Measurements from ENCODE around the gene FAM110A.
"Not testable (repeated sequence)": the region's sequence is repeated elsewhere in the genome, so short reads cannot be mapped to it uniquely, and the experiment has no call there.

Gene FAM110A

DNA sequence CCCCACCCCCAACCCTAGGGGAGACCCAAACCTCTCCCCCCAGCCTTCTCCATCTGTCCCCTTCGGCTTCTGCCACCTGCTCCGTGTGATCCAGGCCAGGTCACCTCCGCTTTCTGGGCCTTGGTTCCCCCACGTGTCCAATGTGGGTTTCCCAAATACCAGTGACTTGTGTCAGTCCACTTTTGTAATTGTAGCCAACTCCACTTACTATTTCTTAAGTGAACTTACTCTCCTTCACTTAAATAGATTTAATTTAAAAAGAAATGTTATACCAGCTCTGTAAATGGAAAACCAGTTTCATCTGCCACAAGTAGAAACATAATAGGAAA, 10.0 kb upstream of the FAM110A start:
- no peak for DNase-seq (ENCODE audit: low read depth in 3 of 3)

DNA sequence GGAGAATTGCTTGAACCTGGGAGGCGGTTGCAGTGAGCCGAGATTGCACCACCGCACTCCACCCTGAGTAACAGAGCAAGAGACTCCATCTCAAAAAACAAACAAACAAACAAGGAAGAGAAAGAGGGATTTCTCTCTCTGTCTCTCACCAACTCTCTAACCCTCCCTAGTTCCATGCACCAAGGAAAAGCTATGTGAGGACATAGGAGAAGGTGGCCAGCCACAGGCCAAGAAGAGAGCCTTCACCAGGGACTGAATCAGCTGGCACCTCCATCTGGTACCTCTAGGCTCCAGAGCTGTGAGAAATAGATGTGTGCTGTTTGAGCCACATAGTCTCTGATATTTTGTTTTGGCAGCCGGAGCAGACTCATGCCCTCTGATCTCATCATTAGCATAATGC, 9.0 kb upstream of the FAM110A start:
- no peak for DNase-seq (ENCODE audit: low read depth in 3 of 3)

DNA sequence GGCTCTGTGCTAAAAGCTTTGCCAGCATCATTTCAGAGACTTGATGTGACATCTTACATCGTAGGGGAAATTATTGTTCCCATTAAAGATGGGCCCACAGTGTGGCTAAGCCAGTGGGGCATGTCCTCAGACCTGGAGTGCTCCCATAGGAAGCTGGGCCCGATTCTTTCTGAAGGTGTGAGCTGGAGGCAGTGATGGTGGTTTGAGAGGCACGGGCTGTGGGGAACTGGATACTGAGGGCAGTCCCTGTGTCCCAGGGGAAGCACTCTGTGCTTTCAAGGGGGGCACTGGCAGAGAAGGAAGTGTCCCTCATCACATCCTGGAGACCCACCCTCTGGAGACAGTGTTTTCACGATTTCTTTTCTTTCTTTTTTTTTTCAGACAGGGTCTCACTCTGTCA, 8.6 kb upstream of the FAM110A start:
- DNase-seq (ENCODE audit: low read depth in 3 of 3), result no peak

DNA sequence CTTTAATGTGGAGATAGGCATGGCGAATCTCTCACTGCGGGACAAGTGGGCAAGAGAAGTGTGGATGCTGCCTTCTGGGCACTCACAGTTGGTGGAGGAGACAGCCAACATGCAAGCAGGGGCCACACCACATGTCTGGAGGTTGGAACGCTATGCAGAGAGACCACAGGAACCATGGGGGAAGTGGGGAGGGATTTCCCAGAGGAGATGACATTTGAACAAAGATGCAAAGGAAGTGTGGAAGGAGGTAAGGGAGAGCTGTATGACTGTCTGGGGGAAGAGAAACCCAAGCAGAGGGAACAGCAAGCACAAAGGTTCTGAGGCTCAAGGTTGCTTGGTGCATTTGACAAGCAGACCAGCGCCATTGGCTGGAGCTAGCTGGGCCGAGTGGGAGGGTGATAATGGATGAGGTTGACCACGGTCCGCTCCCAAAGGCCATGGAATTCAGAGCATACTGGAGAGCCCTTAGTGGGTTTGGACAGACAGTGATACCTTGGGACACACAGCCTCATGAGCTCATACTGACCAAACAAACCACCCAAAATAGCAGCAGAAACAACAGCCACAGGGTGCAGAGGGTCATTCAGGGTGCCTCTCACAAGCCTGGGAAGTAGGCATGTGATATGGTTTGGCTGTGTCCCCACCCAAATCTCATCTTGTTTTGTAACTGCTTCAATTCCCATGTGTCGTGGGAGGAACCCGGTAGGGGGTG, 7.6 kb upstream of the FAM110A start:
- DNase-seq (ENCODE audit: low read depth in 3 of 3), result no peak

DNA sequence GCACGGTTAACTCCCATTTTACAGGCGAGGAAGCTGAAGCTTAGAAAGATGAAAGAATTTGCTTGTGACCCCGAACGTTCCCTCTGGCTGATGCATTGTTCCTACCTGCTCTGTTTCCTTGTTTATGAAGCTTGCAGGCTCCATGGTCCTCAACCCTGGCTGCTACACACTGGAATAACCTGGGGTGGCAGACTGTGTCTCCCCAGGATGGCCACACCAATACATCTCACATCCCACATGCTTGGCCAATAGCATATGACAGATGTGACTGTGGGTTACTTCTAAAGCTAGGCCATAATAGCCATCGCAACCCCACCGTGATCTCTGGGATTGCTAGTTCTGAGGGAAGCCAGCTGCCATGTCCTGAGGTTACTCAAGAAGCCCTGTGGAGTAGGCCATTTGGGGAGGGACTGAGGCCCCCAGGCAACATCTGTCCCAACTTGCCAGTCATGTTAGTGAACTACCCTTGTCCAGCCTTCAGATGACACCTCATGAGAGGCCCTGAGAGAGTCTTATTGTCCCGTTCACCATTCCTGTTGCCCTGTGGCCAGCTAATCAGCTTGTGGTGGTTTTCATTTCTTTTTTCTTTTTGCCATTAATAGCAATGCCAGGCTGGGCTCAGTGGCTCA, 6.7 kb upstream of the FAM110A start:
- no peak for DNase-seq (ENCODE audit: low read depth in 3 of 3)

DNA sequence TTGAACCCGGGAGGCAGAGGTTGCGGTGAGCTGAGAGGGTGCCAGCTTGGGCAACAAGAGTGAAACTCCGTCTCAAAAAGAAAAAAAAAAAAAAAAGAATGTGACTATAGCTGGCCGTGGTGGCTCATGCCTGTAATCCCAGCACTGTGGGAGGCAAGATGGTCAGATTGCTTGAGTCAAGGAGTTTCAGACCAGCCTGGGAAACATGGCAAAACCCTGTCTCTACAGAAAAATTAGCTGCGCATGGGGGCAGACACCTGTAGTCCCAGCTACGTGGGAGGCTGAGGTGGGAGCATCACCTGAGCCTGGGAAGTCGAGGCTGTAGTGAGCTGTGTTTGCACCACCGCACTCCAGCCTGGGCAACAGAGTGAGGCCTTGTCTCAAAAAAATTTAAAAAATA, 5.5 kb upstream of the FAM110A start:
- DNase-seq (ENCODE audit: low read depth in 3 of 3), result not testable (repeated sequence)

DNA sequence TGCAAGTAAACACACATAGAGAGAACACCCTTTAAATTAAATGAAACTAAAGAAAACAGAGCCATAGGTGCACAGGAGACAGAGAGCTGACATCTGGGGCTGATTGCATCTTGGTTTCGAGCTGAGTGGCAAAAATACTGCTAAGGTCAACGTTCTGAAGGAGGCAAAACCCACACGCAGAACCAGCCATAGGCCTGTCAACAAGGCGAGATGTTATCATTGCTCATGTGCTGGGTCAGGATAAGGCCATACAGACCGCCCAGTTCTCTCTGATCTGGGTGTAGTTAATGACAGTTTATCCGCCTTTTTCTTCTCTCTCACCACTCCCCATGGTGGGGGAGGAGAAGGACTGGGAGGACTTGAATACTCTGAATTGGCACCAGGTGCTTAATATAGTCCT, 4.5 kb upstream of the FAM110A start:
- DNase-seq (ENCODE audit: low read depth in 3 of 3), result no peak

DNA sequence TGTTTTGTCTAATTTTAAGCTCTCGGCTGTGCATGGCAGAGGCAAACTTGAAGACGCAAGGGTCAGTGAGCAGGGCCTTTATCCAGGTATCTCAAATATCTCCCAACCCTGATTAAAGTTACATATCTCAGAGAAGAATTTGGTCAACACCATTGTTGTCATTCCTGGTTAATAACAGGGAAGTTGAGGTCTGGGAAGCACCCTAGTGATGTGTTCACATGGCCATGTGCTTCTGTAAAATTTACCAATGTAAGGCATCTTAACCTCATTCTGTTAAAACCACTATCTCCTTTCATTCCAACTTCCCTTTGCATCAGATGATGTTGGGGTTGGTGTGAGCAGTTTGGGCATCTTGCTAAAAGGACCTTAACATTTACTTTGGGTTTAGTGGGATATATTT, 4.0 kb upstream of the FAM110A start:
- DNase-seq (ENCODE audit: low read depth in 3 of 3), result no peak

DNA sequence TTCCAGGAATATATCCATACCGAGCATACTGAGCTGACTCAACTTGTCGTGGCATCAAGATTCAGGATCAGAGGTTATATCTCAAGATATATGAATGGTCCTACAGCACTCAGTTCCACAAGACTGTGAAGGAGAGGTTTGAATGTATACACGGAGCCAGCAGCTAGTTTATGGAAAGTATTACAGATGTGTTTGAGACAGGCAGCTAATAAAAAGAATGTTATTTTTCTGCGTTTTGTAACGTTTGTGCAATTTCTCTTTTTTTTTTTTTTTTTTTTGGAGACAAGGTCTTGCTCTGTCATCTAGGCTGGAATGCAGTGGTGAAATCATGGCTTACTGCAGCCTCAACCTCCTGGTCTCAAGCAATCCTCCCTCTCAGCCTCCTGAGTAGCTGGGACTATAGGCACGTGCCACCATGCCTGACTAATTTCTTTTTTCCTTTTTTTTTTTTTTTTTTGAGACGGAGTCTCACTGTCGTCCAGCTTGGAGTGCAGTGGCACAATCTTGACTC, 3.4 kb upstream of the FAM110A start:
- DNase-seq (ENCODE audit: low read depth in 3 of 3), result no peak

DNA sequence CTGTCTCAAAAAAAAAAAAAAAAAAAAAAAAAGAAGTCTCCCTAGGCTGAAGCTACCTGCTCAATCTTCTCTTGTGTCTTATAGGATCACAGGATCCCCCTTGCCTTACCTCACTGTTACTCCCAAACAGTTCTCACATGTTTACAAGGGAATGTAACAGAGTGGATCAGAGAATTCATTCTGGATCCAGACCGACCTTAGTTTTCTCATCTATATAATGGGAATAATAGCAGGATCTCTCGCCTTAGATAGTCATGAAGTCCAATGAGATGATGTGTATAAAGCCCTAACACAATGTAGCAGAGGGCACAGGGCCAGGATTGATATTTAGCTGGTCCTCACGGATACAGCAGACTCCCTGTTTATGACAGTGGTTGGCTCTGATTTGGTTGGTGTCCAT, 2.3 kb upstream of the FAM110A start:
- DNase-seq (ENCODE audit: low read depth in 3 of 3), result no peak

DNA sequence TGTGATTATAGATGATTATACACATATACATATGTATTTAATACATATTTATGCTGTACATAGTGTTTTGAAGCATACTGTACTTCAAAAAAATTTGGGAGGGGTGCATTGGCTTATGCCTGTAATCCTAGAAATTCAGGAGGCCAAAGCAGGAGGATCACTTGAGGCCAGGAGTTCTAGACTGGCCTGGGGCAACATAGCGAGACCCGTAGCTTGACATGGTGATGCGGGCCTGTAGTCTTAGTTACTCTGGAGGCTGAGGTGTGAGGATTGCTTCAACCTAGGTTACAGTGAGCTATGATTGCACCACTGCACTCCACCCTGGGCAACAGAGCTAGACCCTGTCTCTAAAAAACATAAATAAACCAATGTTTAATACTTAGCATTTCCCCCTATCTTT, 1.6 kb upstream of the FAM110A start:
- DNase-seq (ENCODE audit: low read depth in 3 of 3), result no peak

DNA sequence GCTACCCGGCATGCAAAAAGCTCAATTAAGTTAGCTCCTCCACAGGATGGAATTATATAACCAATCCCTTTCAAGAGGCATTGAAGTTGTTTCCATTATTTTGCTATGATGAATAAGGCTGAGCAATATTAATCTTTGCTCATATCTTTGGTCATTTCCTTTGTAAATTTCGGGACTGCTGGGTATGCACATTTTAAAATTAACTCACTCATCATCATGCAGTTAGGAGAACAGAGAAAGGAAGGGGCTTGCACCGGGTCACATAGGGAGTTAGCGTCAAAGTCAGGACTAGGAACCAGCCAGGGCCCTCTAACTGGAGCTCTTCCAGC, 430 bp upstream of the FAM110A start:
- no peak for DNase-seq (ENCODE audit: low read depth in 3 of 3)

DNA sequence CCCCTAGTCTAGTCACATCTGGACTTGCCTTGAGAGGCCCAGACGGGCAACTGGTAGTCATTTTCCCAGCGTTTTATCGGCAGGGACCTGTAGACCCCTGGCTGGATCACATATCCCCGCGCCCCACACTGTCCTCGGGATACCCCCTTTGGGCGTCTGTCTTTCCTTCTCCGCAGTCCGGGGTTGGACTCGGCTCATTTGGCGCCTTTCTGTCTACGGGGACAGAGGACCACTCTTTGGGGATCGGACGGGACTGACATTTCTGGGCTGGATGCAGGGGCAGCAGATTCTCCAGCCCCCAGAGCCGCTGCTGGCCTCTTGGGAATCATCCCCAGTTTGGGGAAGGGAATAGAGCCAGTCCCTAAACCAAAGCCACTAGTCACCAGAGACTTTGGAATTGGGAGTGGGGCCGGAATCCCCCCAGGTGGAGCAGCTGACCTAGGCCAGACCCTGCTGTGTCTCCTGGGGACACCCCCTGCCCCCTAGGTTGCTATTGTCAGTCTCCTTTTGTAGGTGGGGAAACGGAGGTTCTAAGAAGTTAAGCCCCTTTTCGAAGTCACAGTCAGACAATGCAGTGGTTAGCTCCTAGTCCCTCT, 734 bp downstream of the FAM110A start:
- DNase-seq (ENCODE audit: low read depth in 3 of 3), result no peak

DNA sequence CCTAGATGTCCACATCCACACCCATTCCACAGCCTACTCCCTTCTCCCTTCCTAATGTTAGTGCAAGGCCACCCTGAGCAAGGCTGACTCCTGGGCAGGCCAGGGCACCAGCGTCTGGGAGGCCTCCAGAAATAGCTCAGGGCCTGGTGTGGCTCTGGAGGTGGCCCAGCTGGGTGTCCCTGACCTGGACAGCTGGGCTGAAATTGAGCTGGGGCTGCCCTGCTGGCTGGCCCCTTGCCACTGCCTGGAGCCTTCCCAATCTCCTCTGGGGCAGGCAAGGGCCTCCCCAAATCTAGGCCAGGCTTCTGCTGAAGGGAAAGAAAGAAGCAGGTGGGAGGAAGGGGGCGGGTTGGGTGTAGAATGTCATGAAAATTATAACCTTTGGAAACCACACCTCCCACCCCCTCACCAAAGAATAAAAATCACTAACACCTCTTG, 2.1 kb downstream of the FAM110A start:
- DNase-seq (ENCODE audit: low read depth in 3 of 3), result no peak

DNA sequence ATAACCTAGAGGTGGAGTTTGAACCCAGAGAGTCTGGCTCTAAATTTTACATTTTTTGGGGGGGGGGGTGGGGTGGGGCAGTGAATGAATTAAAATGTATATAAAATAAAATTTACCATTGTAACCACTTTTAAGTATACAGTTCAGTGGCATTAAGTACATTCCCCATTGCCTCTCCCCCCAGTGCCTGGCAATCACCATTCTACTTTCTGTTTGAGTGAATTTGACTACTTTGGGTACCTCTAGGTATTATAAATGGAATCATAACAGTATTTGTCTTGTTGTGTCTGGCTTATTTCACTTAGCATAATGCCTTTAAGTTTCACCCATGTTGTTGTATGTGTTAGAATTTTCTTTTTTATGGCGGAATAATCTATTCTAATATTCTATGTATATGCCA, 2.7 kb downstream of the FAM110A start:
- DNase-seq (ENCODE audit: low read depth in 3 of 3), result no peak

DNA sequence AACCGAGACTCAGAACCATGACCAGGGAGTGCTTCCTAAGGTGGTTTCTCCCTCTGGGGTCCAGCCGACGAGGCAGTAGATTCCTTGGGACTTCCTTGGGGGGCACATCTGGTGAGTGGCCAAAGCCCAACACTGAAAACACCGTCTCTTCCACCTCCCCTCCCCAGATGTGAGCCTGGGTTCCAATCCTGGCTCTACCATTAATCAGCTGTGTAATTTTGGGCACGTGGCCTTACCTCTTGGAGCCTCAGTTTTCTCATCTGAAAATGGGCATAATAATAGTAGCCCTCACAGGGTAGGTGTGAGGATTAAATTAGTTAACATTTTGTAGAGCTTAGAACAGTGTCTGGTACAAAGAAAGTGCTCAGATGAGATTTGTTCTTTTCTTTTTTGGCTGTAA, 5.5 kb downstream of the FAM110A start:
- DNase-seq (ENCODE audit: low read depth in 3 of 3), result no peak

DNA sequence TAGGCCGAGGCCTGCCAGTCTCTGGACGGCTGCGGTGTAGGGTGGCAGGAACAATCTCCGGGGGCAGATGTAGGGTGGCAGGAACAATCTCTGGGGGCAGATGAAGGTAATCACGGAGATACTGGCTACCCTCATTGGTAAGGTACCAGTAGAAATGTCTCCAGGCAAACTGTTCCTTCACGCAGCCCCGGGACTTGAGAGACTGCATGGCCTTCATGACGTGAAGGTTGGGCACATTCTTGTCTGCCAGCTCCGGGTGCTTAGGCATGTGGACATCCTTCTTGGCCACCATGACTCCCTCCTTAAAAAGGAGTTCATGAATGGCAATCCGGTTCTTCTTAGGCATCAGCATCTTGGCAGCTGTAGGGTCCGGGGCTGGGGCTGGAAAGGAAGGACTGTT, 6.1 kb downstream of the FAM110A start:
- DNase-seq (ENCODE audit: low read depth in 3 of 3), result no peak

DNA sequence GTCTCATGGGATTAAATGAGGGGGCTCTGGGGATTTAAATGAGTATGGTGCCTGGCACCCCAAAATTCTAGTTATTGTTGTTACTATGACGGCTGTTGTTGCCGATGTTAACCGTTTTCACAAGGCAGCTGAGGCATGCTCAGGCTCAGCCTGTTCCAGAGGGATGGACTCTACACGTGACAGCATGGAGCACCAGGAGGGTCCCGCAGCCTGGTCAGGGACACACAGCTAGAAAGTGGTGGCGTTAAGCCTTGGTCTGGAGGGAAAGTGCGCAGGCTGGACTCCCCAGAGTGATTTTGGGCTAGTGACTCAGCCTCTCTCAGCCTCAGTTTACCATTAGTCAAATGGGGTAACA, 7.0 kb downstream of the FAM110A start:
- DNase-seq (ENCODE audit: low read depth in 3 of 3), result no peak

DNA sequence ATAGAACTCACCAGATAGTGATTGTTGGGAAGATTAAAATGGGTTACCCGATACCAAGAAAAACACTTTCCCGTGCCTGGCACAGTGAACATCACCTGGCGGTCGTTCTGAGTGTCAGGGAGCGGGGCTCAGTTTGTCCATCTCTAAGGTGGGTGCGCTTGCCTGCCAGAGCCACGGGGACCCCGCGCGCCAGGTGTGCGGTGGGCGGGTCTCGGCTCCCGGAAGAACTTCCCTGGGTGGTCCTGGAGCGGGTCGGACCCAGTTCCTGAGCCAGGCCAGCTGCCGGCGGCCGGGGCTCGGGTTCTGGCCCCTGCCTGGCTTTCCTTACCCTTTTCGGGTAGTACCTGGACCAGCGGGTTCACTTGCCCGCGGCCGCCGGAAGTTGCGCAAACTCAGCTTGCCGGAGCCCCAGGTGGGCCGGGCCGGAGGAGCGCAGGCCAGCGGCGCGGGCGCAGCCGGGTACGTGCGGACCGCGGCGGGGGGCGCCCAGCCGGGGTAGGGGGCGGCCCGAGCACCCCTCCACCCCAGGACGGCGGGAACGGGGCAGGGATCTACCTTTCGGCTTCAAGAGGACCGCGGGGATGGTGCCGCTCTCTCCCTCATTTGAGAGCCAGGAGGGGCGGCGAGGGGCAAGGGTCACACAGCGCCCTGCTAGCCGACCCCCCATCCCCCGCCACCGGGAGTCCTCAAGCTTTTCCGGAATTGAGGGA, 7.5 kb downstream of the FAM110A start:
- no peak for DNase-seq (ENCODE audit: low read depth in 3 of 3)

DNA sequence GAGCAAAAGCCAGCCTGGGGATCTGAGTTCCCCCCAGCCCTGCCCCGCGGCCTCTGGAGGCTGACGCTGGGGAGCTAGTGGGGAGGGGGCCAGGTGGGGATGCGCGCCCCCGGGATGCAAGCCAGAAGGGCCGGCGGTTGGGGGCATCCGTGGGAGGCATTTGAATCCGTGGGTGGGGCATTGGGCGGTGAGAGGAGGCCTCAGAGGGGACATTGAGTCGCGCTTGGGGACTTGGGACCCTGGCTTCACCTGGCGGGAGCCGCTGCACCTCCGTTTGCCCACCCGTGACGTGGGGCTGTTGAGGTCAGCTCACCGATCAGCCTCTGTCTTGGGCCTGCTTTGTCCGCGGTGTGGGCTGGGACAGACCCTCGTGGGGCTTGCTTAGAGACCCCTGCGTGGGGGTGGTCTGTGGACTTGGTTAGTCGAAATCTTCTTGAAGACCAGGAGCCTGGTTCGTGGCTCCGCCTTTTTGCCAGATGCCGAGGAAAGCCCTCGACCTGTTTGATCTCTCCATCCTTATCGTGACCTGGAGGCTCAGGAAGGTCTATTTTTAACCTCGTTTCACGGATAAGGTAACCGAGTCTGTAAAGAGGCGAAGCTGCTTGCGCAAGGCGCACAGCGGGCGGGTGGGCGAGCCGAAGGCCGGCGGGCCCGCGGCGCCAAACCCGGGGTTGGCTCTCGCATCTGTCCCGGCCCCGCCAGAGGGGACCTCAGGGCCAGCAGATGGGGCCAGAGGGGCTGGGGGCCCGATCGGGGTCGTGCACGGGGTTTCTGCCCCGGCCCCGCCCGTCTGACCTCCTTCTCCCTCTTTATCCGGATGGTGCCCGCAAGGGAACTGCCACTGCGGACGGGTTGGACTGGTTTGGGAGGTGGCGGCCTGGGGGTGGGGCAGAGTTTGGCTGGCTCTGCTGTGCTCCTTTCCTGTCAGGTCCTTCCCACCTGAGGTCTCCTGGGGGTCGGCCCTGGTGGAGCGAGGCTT, 8.3 kb downstream of the FAM110A start:
- no peak for DNase-seq (ENCODE audit: low read depth in 3 of 3)

DNA sequence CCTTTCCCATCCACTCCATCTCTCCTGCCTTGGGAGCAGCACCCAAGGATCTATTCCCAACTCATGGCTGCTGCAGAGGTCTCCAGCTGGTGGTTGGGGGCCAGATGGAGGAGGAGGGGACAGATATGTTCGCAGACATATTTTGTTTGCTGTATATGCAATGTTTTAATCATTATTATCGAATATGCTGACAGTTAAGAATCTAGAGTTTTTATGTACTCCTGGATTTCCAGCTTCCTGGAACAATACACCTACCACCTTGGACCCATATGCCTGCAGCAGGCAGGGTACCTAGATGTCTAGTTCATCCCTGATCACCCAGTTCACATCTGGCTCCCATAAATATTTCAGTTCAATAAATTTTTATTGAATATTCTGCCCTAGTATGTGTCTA, 9.0 kb downstream of the FAM110A start:
- DNase-seq (ENCODE audit: low read depth in 3 of 3), result no peak

DNA sequence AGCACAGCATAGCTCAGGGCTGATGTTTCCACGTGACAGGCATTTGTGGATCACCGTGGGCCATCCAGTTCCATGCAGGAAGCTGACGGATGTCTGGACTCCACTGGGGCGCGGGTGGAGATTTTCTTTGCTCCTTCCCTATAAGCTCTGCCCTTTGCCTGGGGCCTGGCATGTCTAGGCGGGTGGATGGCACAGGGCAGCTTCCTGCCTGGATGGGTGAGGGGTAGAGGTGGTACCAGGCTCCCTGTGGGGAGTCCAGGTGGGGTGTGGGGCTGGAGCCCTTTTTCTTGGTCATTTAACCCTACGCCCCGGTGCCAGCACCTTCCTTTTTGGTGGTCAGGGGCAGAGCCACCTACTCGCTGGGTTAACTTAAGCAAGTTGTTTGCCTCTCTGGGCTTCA, 10.4 kb downstream of the FAM110A start:
- no peak for DNase-seq (ENCODE audit: low read depth in 3 of 3)

Data from stimulated activated CD4-positive, alpha-beta T cell treated with anti-CD3 and anti-CD28 coated beads, TNF-alpha, amount 100 ng/mL, for 4 hours (primary cell).